ENCODE measurements around the gene ACER3. TPM values are rescaled to one million over a fixed set of nuclear protein-coding genes. Genes with fewer than 3 reads are reported as not detected.
A peak's percentile ranks its signal among the peaks of the same experiment; 100 is the strongest.

The ACER3 gene
- polyA plus RNA-seq, 3 donors: 22.9 to 45.4 (median 23.6) TPM

- Mint-ChIP-seq H3K4me1 (peaks cover 11% of the 10 kb centered on the region), H3K36me3 (no peaks in the 10 kb centered on the region), H3K4me3 (no peak overlapping the region), H3K27ac (peak overlapping the region in 1 of 7 donors; percentile 19), H3K9me3 (peaks cover 0 to 5% (median 0%) of the 10 kb centered on the region in 7 donors), H3K27me3 (ENCODE audit: low read depth in 3 of 3) (peaks cover 2 to 9% (median 6%) of the 10 kb centered on the region in 3 donors)
- no peak overlapping the region for H3K9ac ChIP-seq (ENCODE audit: insufficient read depth, low read length, poor library complexity, severe bottlenecking)
- no peak overlapping the region for H3K4me2 ChIP-seq (replicated peaks; ENCODE audit: extremely low read depth, low read length, poor library complexity, severe bottlenecking)
- H4K20me1 ChIP-seq (ENCODE audit: insufficient read depth, low read length): no peaks in the 10 kb centered on the region
- no peaks in the 10 kb centered on the region for H3K36me3 ChIP-seq (replicated peaks in 1 of 2; ENCODE audit: control insufficient read depth in 1 of 2, insufficient read depth in 2 of 2, low read length in 2 of 2)
- no peak overlapping the region for H3K4me3 ChIP-seq (replicated peaks in 1 of 3; ENCODE audit: low read depth in 2 of 3, low read length in 3 of 3)
- peaks cover 13 to 15% of the 10 kb centered on the region in 2 donors for H3K4me1 ChIP-seq (ENCODE audit: control insufficient read depth in 1 of 2, insufficient read depth in 2 of 2, low read length in 2 of 2)
- no peak for TF ChIP-seq CTCF (IDR thresholded peaks at IDR 0.05)
- H3K9me3 ChIP-seq (replicated peaks in 1 of 2; ENCODE audit: control insufficient read depth in 1 of 2, insufficient read depth in 1 of 2, low read length in 2 of 2): no peaks in the 10 kb centered on the region
- WGBS (ENCODE audit: insufficient coverage): 100% methylated on average over 1 of the region's 5 CpGs
- no peaks in the 10 kb centered on the region for H3K79me2 ChIP-seq (ENCODE audit: insufficient read depth, low read length)
- DNase-seq: no peak
- H3K27ac ChIP-seq (ENCODE audit: low read depth in 1 of 2, low read length in 2 of 2): no peak overlapping the region
- no peak overlapping the region for H2AFZ ChIP-seq (ENCODE audit: insufficient read depth, low read depth, low read length, poor library complexity, severe bottlenecking)
- H3K27me3 ChIP-seq (ENCODE audit: control insufficient read depth in 2 of 2, insufficient read depth in 2 of 2, low read length in 2 of 2): no peaks in the 10 kb centered on the region
- intact Hi-C loops (cut with micrococcal nuclease): no loop called here
Observed at GRCh38 chr11:77074205-77074604, 213.5 kb downstream of the ACER3 start.

- peaks cover 2 to 8% (median 5%) of the 10 kb centered on the region in 3 donors for H3K27me3 Mint-ChIP-seq (ENCODE audit: low read depth in 3 of 3)
- no peak overlapping the region for H3K4me3 ChIP-seq (replicated peaks in 1 of 3; ENCODE audit: low read depth in 2 of 3, low read length in 3 of 3)
- no peaks in the 10 kb centered on the region for H3K36me3 ChIP-seq (replicated peaks in 1 of 2; ENCODE audit: control insufficient read depth in 1 of 2, insufficient read depth in 2 of 2, low read length in 2 of 2)
- no peaks in the 10 kb centered on the region for H3K79me2 ChIP-seq (ENCODE audit: insufficient read depth, low read length)
- H3K36me3 Mint-ChIP-seq: no peaks in the 10 kb centered on the region
- H3K27me3 ChIP-seq (ENCODE audit: control insufficient read depth in 2 of 2, insufficient read depth in 2 of 2, low read length in 2 of 2): no peaks in the 10 kb centered on the region
- H3K9me3 Mint-ChIP-seq: peaks cover 0 to 5% (median 0%) of the 10 kb centered on the region in 7 donors
- DNase-seq: peak in 1 of 3 donors; percentile 1
- TF ChIP-seq CTCF (IDR thresholded peaks at IDR 0.05): no peak
- H3K4me2 ChIP-seq (replicated peaks; ENCODE audit: extremely low read depth, low read length, poor library complexity, severe bottlenecking): no peak overlapping the region
- H3K27ac Mint-ChIP-seq: no peak overlapping the region
- intact Hi-C loops (cut with micrococcal nuclease): no loop called here
- no peak overlapping the region for H3K9ac ChIP-seq (ENCODE audit: insufficient read depth, low read length, poor library complexity, severe bottlenecking)
- H4K20me1 ChIP-seq (ENCODE audit: insufficient read depth, low read length): no peaks in the 10 kb centered on the region
- no peak overlapping the region for H2AFZ ChIP-seq (ENCODE audit: insufficient read depth, low read depth, low read length, poor library complexity, severe bottlenecking)
- H3K4me1 ChIP-seq (ENCODE audit: control insufficient read depth in 1 of 2, insufficient read depth in 2 of 2, low read length in 2 of 2): peaks cover 13 to 15% of the 10 kb centered on the region in 2 donors
- 95% methylated on average over 12 of the region's 15 CpGs for WGBS (ENCODE audit: insufficient coverage)
- no peak overlapping the region for H3K4me3 Mint-ChIP-seq
- H3K9me3 ChIP-seq (replicated peaks in 1 of 2; ENCODE audit: control insufficient read depth in 1 of 2, insufficient read depth in 1 of 2, low read length in 2 of 2): no peaks in the 10 kb centered on the region
- peaks cover 11% of the 10 kb centered on the region for H3K4me1 Mint-ChIP-seq
- H3K27ac ChIP-seq (ENCODE audit: low read depth in 1 of 2, low read length in 2 of 2): no peak overlapping the region
Observed at GRCh38 chr11:77074626-77075221, 214.0 kb downstream of the ACER3 start.

Data from CD14-positive monocyte (primary cell).